Activated T-helper 17 cell treated with anti-CD3 and anti-CD28 coated beads, Interleukin-2, amount 50 U/mL, for 72 hours (primary cell): Measurements from ENCODE around the gene ITGAE. TPM values are rescaled to one million over a fixed set of nuclear protein-coding genes. Genes with fewer than 3 reads are reported as not detected.
A peak's percentile ranks its signal among the peaks of the same experiment; 100 is the strongest.

ENCODE experiments used
- ATAC-seq: fragments of 150-1000 bp; cut with Tn5 transposase; replicated peaks from 2 replicates; pipeline ENCODE4 v1.10.0; 2021; ENCODE audit warnings: mild to moderate bottlenecking, moderate library complexity
- H3K27ac Mint-ChIP-seq: one replicate; pipeline ENCODE4 v1.8.0; 2022; ENCODE audit warnings: mixed read lengths
- H3K27me3 Mint-ChIP-seq: one replicate; pipeline ENCODE4 v1.8.0; 2022; ENCODE audit warnings: mixed read lengths
- H3K36me3 Mint-ChIP-seq: one replicate; pipeline ENCODE4 v1.8.0; 2022; ENCODE audit warnings: low read depth, mild to moderate bottlenecking, mixed read lengths
- H3K4me1 Mint-ChIP-seq: one replicate; pipeline ENCODE4 v1.8.0; 2022; ENCODE audit warnings: mixed read lengths
- H3K4me3 Mint-ChIP-seq: one replicate; pipeline ENCODE4 v1.8.0; 2022; ENCODE audit warnings: mild to moderate bottlenecking, mixed read lengths
- H3K9me3 Mint-ChIP-seq: one replicate; pipeline ENCODE4 v1.8.0; 2022; ENCODE audit warnings: mixed read lengths
- total RNA-seq, 2 donors: library from RNA; stranded (reverse); gene quantifications; one replicate each; pipeline ENCODE4 v1.2.3, GENCODE V29; 2022

ITGAE gene
- total RNA-seq, 2 donors from 2014 or later: 24.2 to 43.2 TPM

GRCh38 chr17:3683054-3683511 is 117.9 kb downstream of the ITGAE start:
- no peaks in the 10 kb centered on the region for H3K4me1 Mint-ChIP-seq
- no peak overlapping the region for H3K4me3 Mint-ChIP-seq
- no peaks in the 10 kb centered on the region for H3K9me3 Mint-ChIP-seq
- no peaks in the 10 kb centered on the region for H3K36me3 Mint-ChIP-seq
- no peaks in the 10 kb centered on the region for H3K27me3 Mint-ChIP-seq
- no peak overlapping the region for H3K27ac Mint-ChIP-seq
- ATAC-seq: peak; percentile 92

GRCh38 chr17:3682033-3682432 is 119.0 kb downstream of the ITGAE start:
- no peak for ATAC-seq
- Mint-ChIP-seq H3K4me3 (no peak overlapping the region), H3K27ac (peak overlapping the region; percentile 22), H3K27me3 (no peaks in the 10 kb centered on the region), H3K9me3 (no peaks in the 10 kb centered on the region), H3K36me3 (no peaks in the 10 kb centered on the region), H3K4me1 (no peaks in the 10 kb centered on the region)

GRCh38 chr17:3681565-3681964 is 119.4 kb downstream of the ITGAE start:
- Mint-ChIP-seq H3K9me3 (no peaks in the 10 kb centered on the region), H3K27me3 (no peaks in the 10 kb centered on the region), H3K27ac (peak overlapping the region; percentile 22), H3K4me1 (no peaks in the 10 kb centered on the region), H3K36me3 (no peaks in the 10 kb centered on the region), H3K4me3 (no peak overlapping the region)
- no peak for ATAC-seq

- no peak for ATAC-seq
- no peaks in the 10 kb centered on the region for H3K9me3 Mint-ChIP-seq
- no peak overlapping the region for H3K4me3 Mint-ChIP-seq
- no peak overlapping the region for H3K27ac Mint-ChIP-seq
- H3K27me3 Mint-ChIP-seq: no peaks in the 10 kb centered on the region
- no peaks in the 10 kb centered on the region for H3K4me1 Mint-ChIP-seq
- H3K36me3 Mint-ChIP-seq: no peaks in the 10 kb centered on the region
Observed at GRCh38 chr17:3681057-3681456, 119.9 kb downstream of the ITGAE start.

GRCh38 chr17:3679531-3680126 is 121.4 kb downstream of the ITGAE start:
- H3K27ac Mint-ChIP-seq: no peak overlapping the region
- no peaks in the 10 kb centered on the region for H3K9me3 Mint-ChIP-seq
- no peaks in the 10 kb centered on the region for H3K4me1 Mint-ChIP-seq
- ATAC-seq: no peak
- H3K4me3 Mint-ChIP-seq: no peak overlapping the region
- H3K36me3 Mint-ChIP-seq: no peaks in the 10 kb centered on the region
- no peaks in the 10 kb centered on the region for H3K27me3 Mint-ChIP-seq

- Mint-ChIP-seq H3K9me3 (no peaks in the 10 kb centered on the region), H3K4me3 (no peak overlapping the region), H3K27ac (no peak overlapping the region)
Observed at GRCh38 chr17:3678821-3679530, 122.0 kb downstream of the ITGAE start.

GRCh38 chr17:3678095-3678820 is 122.7 kb downstream of the ITGAE start:
- Mint-ChIP-seq H3K9me3 (no peaks in the 10 kb centered on the region), H3K27ac (no peak overlapping the region), H3K27me3 (no peaks in the 10 kb centered on the region), H3K4me1 (no peaks in the 10 kb centered on the region), H3K4me3 (no peak overlapping the region), H3K36me3 (peaks cover under 1% of the 10 kb centered on the region)
- ATAC-seq: no peak

More at GRCh38 chr17:3678821-3679530, 122.0 kb downstream of the ITGAE start:
- Mint-ChIP-seq H3K4me1 (no peaks in the 10 kb centered on the region), H3K27me3 (no peaks in the 10 kb centered on the region), H3K36me3 (no peaks in the 10 kb centered on the region)
- ATAC-seq: no peak

- Mint-ChIP-seq H3K4me3 (no peak overlapping the region), H3K27me3 (no peaks in the 10 kb centered on the region), H3K27ac (no peak overlapping the region), H3K9me3 (no peaks in the 10 kb centered on the region), H3K4me1 (no peaks in the 10 kb centered on the region), H3K36me3 (peaks cover 18% of the 10 kb centered on the region)
- no peak for ATAC-seq
Observed at GRCh38 chr17:3675886-3676285, 125.1 kb downstream of the ITGAE start.

- no peaks in the 10 kb centered on the region for H3K27me3 Mint-ChIP-seq
- no peaks in the 10 kb centered on the region for H3K4me1 Mint-ChIP-seq
- H3K27ac Mint-ChIP-seq: no peak overlapping the region
- H3K36me3 Mint-ChIP-seq: peaks cover 36% of the 10 kb centered on the region
- no peaks in the 10 kb centered on the region for H3K9me3 Mint-ChIP-seq
- no peak for ATAC-seq
- H3K4me3 Mint-ChIP-seq: no peak overlapping the region
Observed at GRCh38 chr17:3672571-3672970, 128.4 kb downstream of the ITGAE start.

- H3K4me1 Mint-ChIP-seq: peaks cover 9% of the 10 kb centered on the region
- no peaks in the 10 kb centered on the region for H3K27me3 Mint-ChIP-seq
- peak overlapping the region; percentile 93 for H3K4me3 Mint-ChIP-seq
- H3K9me3 Mint-ChIP-seq: no peaks in the 10 kb centered on the region
- ATAC-seq: no peak
- H3K27ac Mint-ChIP-seq: peak overlapping the region; percentile 93
- peaks cover 36% of the 10 kb centered on the region for H3K36me3 Mint-ChIP-seq
Observed at GRCh38 chr17:3669548-3669947, 131.4 kb downstream of the ITGAE start.

GRCh38 chr17:3669085-3669347 is 132.0 kb downstream of the ITGAE start:
- Mint-ChIP-seq H3K27me3 (no peaks in the 10 kb centered on the region), H3K27ac (peak overlapping the region; percentile 93), H3K4me1 (peaks cover 9% of the 10 kb centered on the region), H3K36me3 (peaks cover 36% of the 10 kb centered on the region), H3K4me3 (peak overlapping the region; percentile 93), H3K9me3 (no peaks in the 10 kb centered on the region)
- ATAC-seq: no peak

- no peaks in the 10 kb centered on the region for H3K27me3 Mint-ChIP-seq
- H3K36me3 Mint-ChIP-seq: peaks cover 36% of the 10 kb centered on the region
- peak; percentile 98 for ATAC-seq
- H3K9me3 Mint-ChIP-seq: no peaks in the 10 kb centered on the region
- H3K4me3 Mint-ChIP-seq: peak within 1 kb of the TSS; percentile 93
- peaks cover 9% of the 10 kb centered on the region for H3K4me1 Mint-ChIP-seq
- H3K27ac Mint-ChIP-seq: peak within 1 kb of the TSS; percentile 93
Observed at GRCh38 chr17:3668279-3669084, 132.5 kb downstream of the ITGAE start, which contains the start of the genes EMC6 and TAX1BP3. EMC6 (plus strand) TSS chr17:3668812; CDS start chr17:3669147, 335 bp downstream. TAX1BP3 (minus strand) TSS chr17:3668578; CDS start chr17:3668526, 52 bp downstream.

GRCh38 chr17:3667366-3668278 is 133.4 kb downstream of the ITGAE start:
- ATAC-seq: peak; percentile 18
- Mint-ChIP-seq H3K36me3 (peaks cover 29% of the 10 kb centered on the region), H3K4me3 (peak overlapping the region; percentile 93), H3K4me1 (peaks cover 9% of the 10 kb centered on the region), H3K27me3 (no peaks in the 10 kb centered on the region), H3K9me3 (no peaks in the 10 kb centered on the region), H3K27ac (peak overlapping the region; percentile 50)
